Trophoblast cell (in vitro differentiated cells and primary cell): ENCODE results near the gene SULT4A1.

Experiments
- DNase-seq, 2 donors: peaks; one replicate each; pipeline ENCODE4 v3.0.0-alpha.2; 2016
- H2AFZ ChIP-seq: 2 replicates; pipeline ENCODE4 v1.6.1; 2013; ENCODE audit warnings: low read length, moderate library complexity, mild to moderate bottlenecking; ENCODE audit not compliant: insufficient read depth, poor library complexity
- H2AK5ac ChIP-seq: 2 replicates; pipeline ENCODE4 v1.6.1; 2013; ENCODE audit warnings: mild to moderate bottlenecking, low read length
- H2BK120ac ChIP-seq: 2 replicates; pipeline ENCODE4 v1.6.1; 2013; ENCODE audit warnings: low read length, mild to moderate bottlenecking, moderate library complexity; ENCODE audit not compliant: insufficient read depth, poor library complexity
- H2BK12ac ChIP-seq: 2 replicates; pipeline ENCODE4 v1.6.1; 2013; ENCODE audit warnings: mild to moderate bottlenecking, low read length, moderate library complexity
- H2BK5ac ChIP-seq: 2 replicates; pipeline ENCODE4 v1.6.1; 2013; ENCODE audit warnings: low read length, low read depth, moderate library complexity, mild to moderate bottlenecking; ENCODE audit not compliant: poor library complexity
- H3K14ac ChIP-seq: 2 replicates; pipeline ENCODE4 v1.6.1; 2013; ENCODE audit warnings: mild to moderate bottlenecking, low read length
- H3K18ac ChIP-seq: 2 replicates; pipeline ENCODE4 v1.6.1; 2013; ENCODE audit warnings: mild to moderate bottlenecking, low read length
- H3K23ac ChIP-seq: 2 replicates; pipeline ENCODE4 v1.6.1; 2013; ENCODE audit warnings: low read length
- H3K27ac ChIP-seq: 2 replicates; pipeline ENCODE4 v1.5.1; 2013; ENCODE audit warnings: low read depth, mild to moderate bottlenecking, inconsistent platforms, low read length, moderate library complexity
- H3K27me3 ChIP-seq: 2 replicates; pipeline ENCODE4 v1.6.1; 2013; ENCODE audit warnings: inconsistent platforms, mild to moderate bottlenecking, low read length, moderate library complexity; ENCODE audit not compliant: insufficient read depth
- H3K36me3 ChIP-seq, 2 experiments: 1 replicate in 1 of 2; 2 replicates in 1 of 2; pipeline ENCODE4 v1.6.1; 2013; ENCODE audit warnings: low read length in 2 of 2, mild to moderate bottlenecking in 2 of 2, moderate library complexity in 1 of 2; ENCODE audit not compliant: insufficient read depth in 2 of 2, control insufficient read depth in 1 of 2
- H3K4ac ChIP-seq: 2 replicates; pipeline ENCODE4 v1.6.1; 2013; ENCODE audit warnings: low read depth, mild to moderate bottlenecking, low read length, moderate library complexity
- H3K4me1 ChIP-seq, 2 experiments: 1 replicate in 1 of 2; 2 replicates in 1 of 2; pipeline ENCODE4 v1.6.1; 2013; ENCODE audit warnings: low read length in 2 of 2, mild to moderate bottlenecking in 2 of 2, moderate library complexity in 1 of 2; ENCODE audit not compliant: insufficient read depth in 2 of 2, control insufficient read depth in 1 of 2
- H3K4me2 ChIP-seq: 2 replicates; pipeline ENCODE4 v1.6.1; 2013; ENCODE audit warnings: inconsistent platforms, mild to moderate bottlenecking, low read length, moderate library complexity
- H3K4me3 ChIP-seq: 2 replicates; pipeline ENCODE4 v1.5.1; 2013; ENCODE audit warnings: mild to moderate bottlenecking, low read depth, low read length, inconsistent platforms
- H3K79me1 ChIP-seq: one replicate; pipeline ENCODE4 v1.6.1; 2013; ENCODE audit warnings: low read length
- H3K79me2 ChIP-seq: 2 replicates; pipeline ENCODE4 v1.6.1; 2013; ENCODE audit warnings: low read length, mild to moderate bottlenecking; ENCODE audit not compliant: control insufficient read depth, insufficient read depth, poor library complexity
- H3K9ac ChIP-seq: 2 replicates; pipeline ENCODE4 v1.6.1; 2013; ENCODE audit warnings: mild to moderate bottlenecking, low read length
- H3K9me3 ChIP-seq: 2 replicates; pipeline ENCODE4 v1.6.1; 2013; ENCODE audit warnings: low read depth, mild to moderate bottlenecking, control low read depth, inconsistent platforms, low read length; ENCODE audit not compliant: insufficient read depth
- H4K12ac ChIP-seq: 2 replicates; pipeline ENCODE4 v1.6.1; 2013; ENCODE audit warnings: low read depth, mild to moderate bottlenecking, low read length, moderate library complexity
- H4K8ac ChIP-seq: 2 replicates; pipeline ENCODE4 v1.6.1; 2013; ENCODE audit warnings: low read depth, mild to moderate bottlenecking, low read length, moderate library complexity
- H4K91ac ChIP-seq: one replicate; pipeline ENCODE4 v1.6.1; 2013; ENCODE audit warnings: low read depth, mild to moderate bottlenecking, low read length, moderate library complexity
- WGBS: extraction: QIAGEN DNeasy Blood & Tissue Kit; methylation state at CpG from one replicate; pipeline ENCODE4 v1.1.7; 2013; ENCODE audit warnings: missing lambda C conversion rate; ENCODE audit not compliant: insufficient read length, insufficient coverage; ENCODE audit errors: extremely low coverage; 5-methylcytosine and 5-hydroxymethylcytosine counted together

Gene SULT4A1

GRCh38 chr22:43852573-43853327 lies 9.6 kb downstream of the SULT4A1 start:
- H3K9ac ChIP-seq: no peak overlapping the region
- no peak overlapping the region for H3K18ac ChIP-seq
- no peak overlapping the region for H4K12ac ChIP-seq
- no peak overlapping the region for H3K4ac ChIP-seq
- H3K27ac ChIP-seq: no peak overlapping the region
- H3K4me3 ChIP-seq: no peak overlapping the region
- no peak for DNase-seq
- H4K91ac ChIP-seq: no peak overlapping the region
- H3K27me3 ChIP-seq: no peaks in the 10 kb centered on the region
- no peak overlapping the region for H3K4me2 ChIP-seq
- no peaks in the 10 kb centered on the region for H3K4me1 ChIP-seq
- no peak overlapping the region for H4K8ac ChIP-seq
- H3K23ac ChIP-seq: no peak overlapping the region
- no peak overlapping the region for H2BK5ac ChIP-seq
- no peaks in the 10 kb centered on the region for H3K79me2 ChIP-seq
- H2BK120ac ChIP-seq: no peak overlapping the region
- no peak overlapping the region for H3K14ac ChIP-seq
- WGBS: no CpG with 5 or more reads among the region's 19 CpGs
- H3K9me3 ChIP-seq: peaks cover 3% of the 10 kb centered on the region
- H2AK5ac ChIP-seq: no peak overlapping the region
- no peak overlapping the region for H2AFZ ChIP-seq
- H3K36me3 ChIP-seq: no peaks in the 10 kb centered on the region
- H3K79me1 ChIP-seq: no peaks in the 10 kb centered on the region
- H2BK12ac ChIP-seq: no peak overlapping the region

GRCh38 chr22:43851979-43852307 lies 10.4 kb downstream of the SULT4A1 start:
- H3K4me2 ChIP-seq: no peak overlapping the region
- H2AFZ ChIP-seq: no peak overlapping the region
- no peaks in the 10 kb centered on the region for H3K4me1 ChIP-seq
- no peak overlapping the region for H3K23ac ChIP-seq
- no peak overlapping the region for H3K4ac ChIP-seq
- H4K91ac ChIP-seq: no peak overlapping the region
- H2AK5ac ChIP-seq: no peak overlapping the region
- H4K12ac ChIP-seq: no peak overlapping the region
- no peak overlapping the region for H2BK120ac ChIP-seq
- H3K27ac ChIP-seq: no peak overlapping the region
- H3K4me3 ChIP-seq: no peak overlapping the region
- no peak overlapping the region for H2BK5ac ChIP-seq
- no peak for DNase-seq
- no peak overlapping the region for H2BK12ac ChIP-seq
- no peak overlapping the region for H4K8ac ChIP-seq
- no peaks in the 10 kb centered on the region for H3K36me3 ChIP-seq
- no peaks in the 10 kb centered on the region for H3K27me3 ChIP-seq
- no peak overlapping the region for H3K18ac ChIP-seq
- H3K14ac ChIP-seq: no peak overlapping the region
- WGBS: no CpG with 5 or more reads among the region's 3 CpGs
- no peak overlapping the region for H3K9ac ChIP-seq
- peaks cover 3% of the 10 kb centered on the region for H3K9me3 ChIP-seq
- H3K79me1 ChIP-seq: no peaks in the 10 kb centered on the region
- no peaks in the 10 kb centered on the region for H3K79me2 ChIP-seq

GRCh38 chr22:43851058-43851978 lies 11.0 kb downstream of the SULT4A1 start:
- Histone ChIP-seq H2AFZ (no peak overlapping the region), H2AK5ac (no peak overlapping the region)

GRCh38 chr22:43850529-43850928 lies 11.8 kb downstream of the SULT4A1 start:
- Histone ChIP-seq H4K12ac (no peak overlapping the region), H3K36me3 (no peaks in the 10 kb centered on the region), H3K27me3 (no peaks in the 10 kb centered on the region), H3K4ac (no peak overlapping the region), H3K4me1 (no peaks in the 10 kb centered on the region), H2AK5ac (no peak overlapping the region), H3K27ac (no peak overlapping the region), H3K14ac (no peak overlapping the region), H3K18ac (no peak overlapping the region), H2BK120ac (no peak overlapping the region), H3K4me2 (no peak overlapping the region), H2BK5ac (no peak overlapping the region), H4K8ac (no peak overlapping the region), H3K9me3 (peaks cover 3% of the 10 kb centered on the region), H3K4me3 (no peak overlapping the region), H2AFZ (no peak overlapping the region), H3K23ac (no peak overlapping the region), H3K79me1 (no peaks in the 10 kb centered on the region), H2BK12ac (no peak overlapping the region), H3K79me2 (no peaks in the 10 kb centered on the region), H3K9ac (no peak overlapping the region), H4K91ac (no peak overlapping the region)
- no peak for DNase-seq
- no CpG with 5 or more reads among the region's 12 CpGs for WGBS

More at GRCh38 chr22:43851058-43851978, 11.0 kb downstream of the SULT4A1 start:
- H4K8ac ChIP-seq: no peak overlapping the region
- H2BK12ac ChIP-seq: no peak overlapping the region
- peaks cover 3% of the 10 kb centered on the region for H3K9me3 ChIP-seq
- no peak overlapping the region for H4K91ac ChIP-seq
- no peaks in the 10 kb centered on the region for H3K4me1 ChIP-seq
- no peaks in the 10 kb centered on the region for H3K79me1 ChIP-seq
- no peak overlapping the region for H3K4me3 ChIP-seq
- no peak overlapping the region for H2BK5ac ChIP-seq
- no peak overlapping the region for H3K14ac ChIP-seq
- no CpG with 5 or more reads among the region's 13 CpGs for WGBS
- DNase-seq: no peak
- H3K4ac ChIP-seq: no peak overlapping the region
- H3K18ac ChIP-seq: no peak overlapping the region
- no peak overlapping the region for H4K12ac ChIP-seq
- no peak overlapping the region for H3K4me2 ChIP-seq
- no peaks in the 10 kb centered on the region for H3K36me3 ChIP-seq
- no peak overlapping the region for H2BK120ac ChIP-seq
- no peak overlapping the region for H3K27ac ChIP-seq
- no peak overlapping the region for H3K9ac ChIP-seq
- H3K23ac ChIP-seq: no peak overlapping the region
- no peaks in the 10 kb centered on the region for H3K79me2 ChIP-seq
- H3K27me3 ChIP-seq: no peaks in the 10 kb centered on the region
